Non-pigmented ciliary epithelial cell (primary cell): Measurements from ENCODE around the gene KRT9.

Source experiments
- DNase-seq: peaks from one replicate; pipeline ENCODE4 v3.0.0-alpha.2; 2010; ENCODE audit warnings: low read depth

The KRT9 gene

GRCh38 chr17:41527063-41528023, 44.5 kb downstream of the KRT9 start:
- no peak for DNase-seq

DNA sequence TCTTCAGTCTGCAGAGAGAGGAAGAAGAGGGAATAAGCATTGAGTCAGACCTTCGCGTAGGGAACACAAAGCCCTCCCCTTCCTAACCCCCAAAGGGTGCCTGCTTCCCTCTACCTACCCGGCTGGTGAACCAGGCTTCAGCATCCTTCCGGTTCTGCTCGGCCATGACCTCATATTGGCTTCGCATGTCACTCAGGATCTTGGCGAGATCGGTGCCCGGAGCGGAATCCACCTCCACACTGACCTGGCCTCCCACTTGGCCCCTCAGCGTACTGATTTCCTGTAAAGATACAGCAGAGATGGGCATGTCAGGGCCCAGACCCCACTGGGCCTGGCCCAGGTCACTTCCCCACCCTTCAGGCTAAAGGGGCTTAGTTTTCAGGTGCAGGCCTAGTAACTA, 47.6 kb downstream of the KRT9 start:
- DNase-seq, result no peak

- DNase-seq, result no peak
Observed at GRCh38 chr17:41523787-41524186, 48.1 kb downstream of the KRT9 start.

GRCh38 chr17:41523225-41523593, 48.6 kb downstream of the KRT9 start:
- no peak for DNase-seq

DNA sequence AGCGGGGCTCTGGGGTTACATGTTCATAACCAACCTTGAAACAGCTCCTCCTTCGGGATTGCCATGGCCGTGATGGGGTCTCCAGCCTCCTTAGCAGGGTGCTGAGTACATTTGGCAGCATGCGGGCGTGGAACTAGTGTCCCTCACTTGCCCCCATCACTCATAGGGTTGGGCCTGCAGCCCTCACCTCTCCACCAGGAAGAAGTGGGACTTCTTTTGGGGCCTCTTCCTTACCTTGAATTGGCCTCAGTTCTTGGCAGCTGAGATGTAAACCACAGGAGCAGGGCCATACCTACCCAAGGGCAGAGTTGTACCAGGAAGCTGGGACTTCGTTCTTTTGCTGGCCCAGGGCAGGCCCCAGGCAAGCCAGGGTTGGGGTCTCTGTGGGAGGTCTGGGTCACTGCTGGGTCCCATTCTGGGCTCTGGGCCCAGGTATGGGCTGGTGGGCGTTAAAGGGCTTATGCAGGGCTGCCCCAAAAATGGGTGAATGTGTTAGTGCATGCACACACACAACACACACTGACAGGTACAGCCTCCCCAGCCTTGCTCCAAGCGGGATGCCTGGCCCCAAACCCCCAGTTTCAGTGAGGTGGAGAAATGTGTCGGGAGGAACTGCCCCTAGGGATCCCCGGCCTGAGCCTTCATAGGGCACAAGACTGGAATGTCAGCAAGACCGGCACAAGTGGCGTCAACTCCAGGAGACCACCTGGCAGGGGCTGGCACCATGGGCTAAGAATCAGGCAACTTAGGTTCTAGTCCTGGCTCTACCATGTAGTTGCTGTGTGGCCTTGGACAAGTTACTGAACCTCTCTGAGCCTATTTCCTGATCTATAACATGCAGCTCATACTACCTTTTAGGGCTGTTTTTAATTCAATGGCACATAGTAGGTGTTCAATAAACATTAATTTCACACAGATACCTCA, 49.3 kb downstream of the KRT9 start:
- no peak for DNase-seq

DNA sequence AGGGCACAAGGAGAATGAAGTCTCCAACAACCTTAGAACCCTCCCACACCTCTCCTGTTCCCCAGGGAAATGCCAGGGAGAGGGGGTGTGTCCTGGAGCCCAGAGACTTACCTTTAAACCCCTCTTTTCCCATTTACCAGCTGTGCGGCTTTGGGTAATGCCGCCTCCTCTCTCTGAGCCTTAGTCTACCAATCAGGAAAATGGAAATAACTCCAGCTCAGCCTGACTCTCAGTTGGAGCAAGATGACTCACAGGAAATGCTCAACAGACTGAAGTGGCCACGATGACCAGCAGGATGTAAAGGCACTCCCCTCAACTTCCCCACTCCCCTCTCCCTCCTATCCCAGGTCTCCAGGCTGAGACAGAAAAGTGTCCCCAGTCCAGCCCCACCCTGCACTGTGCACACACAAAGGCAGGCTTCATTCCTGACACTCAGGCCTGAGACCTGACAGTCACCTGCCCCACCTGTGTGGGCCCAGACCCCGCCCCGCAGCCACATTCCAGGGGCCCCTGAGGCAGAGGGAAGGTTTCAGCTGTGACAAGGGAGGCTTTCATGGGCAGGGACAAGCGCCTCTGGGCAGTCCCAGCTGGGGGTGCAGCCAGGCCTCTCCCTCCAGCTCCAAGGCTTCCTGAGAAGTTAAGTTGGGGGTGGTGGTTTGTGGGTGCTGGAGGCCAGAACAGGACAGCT, 50.1 kb downstream of the KRT9 start:
- DNase-seq, result peak; percentile 82

DNA sequence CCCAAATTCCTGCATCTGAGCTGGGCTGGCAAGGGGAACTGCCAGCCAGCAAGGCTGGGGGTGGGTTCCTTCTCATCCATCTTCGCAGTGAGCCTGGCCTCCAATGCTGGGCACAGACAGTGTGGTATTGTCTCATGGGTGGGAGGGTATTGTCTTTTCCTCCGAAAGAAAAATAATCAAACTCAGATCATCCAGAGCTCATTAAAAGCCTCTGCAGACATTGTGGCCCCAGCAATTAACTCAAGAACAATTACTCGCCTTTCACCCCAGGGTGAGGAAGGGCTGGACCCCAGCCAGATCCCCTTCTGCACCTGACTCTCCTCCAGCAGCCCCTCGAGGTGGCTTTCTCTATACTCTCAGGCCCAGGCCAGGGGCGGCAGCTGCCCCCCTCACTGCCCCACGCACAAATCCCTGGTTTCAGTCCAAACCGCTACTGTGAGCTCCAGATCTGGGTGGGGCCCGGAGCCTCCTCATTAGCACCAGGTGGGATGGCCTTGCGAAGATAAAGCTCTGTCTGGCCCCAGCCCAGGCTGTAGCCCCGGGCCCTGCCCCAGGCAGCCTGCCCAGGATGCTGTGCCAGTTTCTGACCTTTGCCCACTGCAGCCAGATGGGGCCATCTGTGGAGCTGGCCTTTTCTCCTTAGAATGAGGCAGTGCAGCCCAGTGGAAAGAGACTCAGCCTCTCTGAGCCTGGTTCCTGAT, 50.9 kb downstream of the KRT9 start:
- DNase-seq, result no peak

- no peak for DNase-seq
Observed at GRCh38 chr17:41519501-41520224, 52.2 kb downstream of the KRT9 start.

GRCh38 chr17:41518789-41519449, 52.9 kb downstream of the KRT9 start, which contains the start of gene KRT15:
KRT15 (minus strand) TSS chr17:41518890; CDS start chr17:41518827, 63 bp downstream.
- no peak for DNase-seq

DNA sequence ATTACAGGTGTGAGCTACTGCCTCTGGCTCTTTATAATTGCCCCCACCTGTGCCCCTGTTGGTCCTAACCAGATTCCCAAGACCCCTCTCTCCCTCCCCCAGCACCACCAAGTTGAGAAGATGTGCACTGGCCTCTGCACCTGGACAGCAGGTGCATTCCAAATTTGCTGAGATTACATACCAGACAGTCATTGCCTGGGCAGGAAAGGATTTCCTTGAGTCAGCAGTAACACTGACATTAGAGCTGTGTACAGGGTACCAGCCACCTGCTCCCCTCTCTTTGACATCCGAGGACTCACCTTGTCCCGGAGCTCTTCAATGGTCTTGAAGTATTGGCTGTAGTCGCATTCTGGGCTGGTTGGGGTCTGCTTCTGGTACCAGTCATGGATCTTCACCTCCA, 53.8 kb downstream of the KRT9 start:
- DNase-seq, result no peak

DNA sequence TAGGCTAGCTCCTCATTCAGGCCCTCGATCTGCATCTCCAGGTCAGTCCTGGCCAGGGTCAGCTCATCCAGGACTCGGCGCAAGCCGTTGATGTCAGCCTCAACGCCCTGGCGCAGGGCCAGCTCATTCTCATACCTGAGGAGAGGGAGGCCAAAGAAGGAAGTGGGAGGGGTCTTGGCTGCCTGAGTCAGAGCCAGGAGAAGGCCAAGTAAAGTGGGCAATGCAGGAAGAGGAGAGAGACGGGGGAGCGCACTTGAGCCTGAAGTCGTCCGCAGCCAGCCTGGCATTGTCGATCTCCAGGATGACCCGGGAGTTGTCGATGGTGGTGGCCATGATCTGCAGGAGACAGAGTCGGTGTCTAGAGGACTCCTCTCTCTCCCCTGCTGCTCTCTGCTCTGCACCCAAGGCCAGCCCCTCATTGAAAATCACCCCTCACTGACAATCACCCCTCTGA, 55.0 kb downstream of the KRT9 start:
- no peak for DNase-seq

DNA sequence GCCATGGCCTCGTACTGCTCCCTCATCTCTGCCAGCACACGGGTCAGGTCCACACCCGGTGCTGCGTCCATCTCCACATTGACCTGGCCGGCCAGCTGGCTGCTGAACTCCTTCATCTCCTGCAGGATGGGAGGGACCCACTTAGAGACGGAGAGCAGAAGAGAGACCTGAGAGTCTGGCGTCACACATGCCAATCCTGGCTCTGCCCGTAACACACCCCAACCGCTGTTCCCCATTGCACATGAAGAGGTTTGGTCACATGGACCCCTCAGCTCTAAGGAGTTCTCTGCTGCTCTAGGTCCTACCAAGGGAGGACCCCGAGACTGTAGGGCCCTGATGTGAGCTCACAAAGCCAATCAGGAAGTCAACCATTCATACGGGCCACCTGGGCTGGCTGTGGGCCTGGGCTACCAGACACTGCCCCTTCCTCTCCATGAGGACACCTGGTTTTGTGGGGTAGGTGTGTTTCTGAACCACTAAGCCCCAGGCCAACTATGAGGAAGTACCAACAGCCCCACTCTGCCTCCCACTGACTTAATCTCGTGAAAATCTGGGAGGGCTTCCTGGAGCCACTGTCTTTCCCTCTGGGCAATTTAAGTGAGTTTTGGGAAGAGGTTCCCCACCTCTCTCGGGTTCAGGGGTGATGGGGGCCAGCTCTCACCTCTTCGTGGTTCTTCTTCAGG, 55.6 kb downstream of the KRT9 start:
- no peak for DNase-seq
